ENCODE results near the gene RALGPS1. TPM values are rescaled to one million over a fixed set of nuclear protein-coding genes. Genes with fewer than 3 reads are reported as not detected.

Gene RALGPS1
- polyA plus RNA-seq, 2 of the 4 experiments (the other 2 are of a cell fraction) = 5.0 to 7.9 TPM

- FAIRE-seq (no peak), DNase-seq (ENCODE audit: low read depth in 1 of 2, low spot score in 1 of 2) (no peak), ATAC-seq (no peak)
- WGBS (ENCODE audit: missing lambda C conversion rate) = 80% methylated on average over 7 of the region's 8 CpGs
- no peak overlapping the region for H3K4me3 ChIP-seq
- ChIA-PET CTCF (interaction anchor here (1.0 to 9.7 kb wide), 4 partner anchors 9 to 268 kb away, joined by 3 to 119 read pairs (median 31); partner anchors contain the start of gene SLC2A8), POLR2A (no interaction called here)
- TF ChIP-seq RAD21 (conservative IDR thresholded peaks at IDR 0.05 in 1 of 2, IDR thresholded peaks at IDR 0.05 in 1 of 2) (no peak), POLR2AphosphoS2 (conservative IDR thresholded peaks at IDR 0.05; ENCODE audit: low read length) (no peak), ATOH8 (CRISPR knock-in tag; IDR thresholded peaks at IDR 0.05; ENCODE audit: low read depth) (no peak)
- no peak overlapping the region for H3K4me2 ChIP-seq
- 0 out of 3 replicates have a peak, but pooled peaks cover 4% of the 10 kb centered on the region for H3K4me1 ChIP-seq
- no peak overlapping the region for H3K27ac ChIP-seq
- no peaks in the 10 kb centered on the region for H3K9me3 ChIP-seq
These were observed 293.8 kb downstream of the RALGPS1 start for GRCh38 chr9:127208416-127208815.

- CTCF ChIA-PET = interaction anchor here (0.8 to 9.7 kb wide), 5 partner anchors 10 to 269 kb away, joined by 3 to 119 read pairs (median 16); partner anchors contain the start of gene SLC2A8
- FAIRE-seq (no peak), DNase-seq (ENCODE audit: low read depth in 1 of 2, low spot score in 1 of 2) (no peak), ATAC-seq (no peak)
- H3K9me3 ChIP-seq = no peaks in the 10 kb centered on the region
- 100% methylated on average over 3 of the region's 7 CpGs for WGBS (ENCODE audit: missing lambda C conversion rate)
- H3K4me2 ChIP-seq = no peak overlapping the region
- TF ChIP-seq POLR2A (IDR thresholded peaks at IDR 0.05; ENCODE audit: low read length) = no peak
- no peak for TF ChIP-seq SMC3 (IDR thresholded peaks at IDR 0.05)
- TF ChIP-seq HOXB13 (CRISPR knock-in tag; IDR thresholded peaks at IDR 0.05; ENCODE audit: low read depth) = no peak
- TF ChIP-seq HEYL (CRISPR knock-in tag; IDR thresholded peaks at IDR 0.05) = no peak
- no peak for TF ChIP-seq PHF8 (IDR thresholded peaks at IDR 0.05; ENCODE audit: borderline replicate concordance, low read depth)
- no peak for TF ChIP-seq HDAC2 (IDR thresholded peaks at IDR 0.05)
- no peak for TF ChIP-seq MYC (IDR thresholded peaks at IDR 0.05; ENCODE audit: borderline replicate concordance, low read length)
- no peak for TF ChIP-seq FOSL2 (IDR thresholded peaks at IDR 0.05)
- no peak for TF ChIP-seq FOSL2 (CRISPR knock-in tag; IDR thresholded peaks at IDR 0.05)
- TF ChIP-seq ATOH8 (CRISPR knock-in tag; IDR thresholded peaks at IDR 0.05; ENCODE audit: low read depth) = no peak
- H3K27ac ChIP-seq = no peak overlapping the region
- H3K4me1 ChIP-seq = 0 out of 3 replicates have a peak, but pooled peaks cover 4% of the 10 kb centered on the region
- POLR2A ChIA-PET = interaction anchor here (1.7 kb wide), 1 partner anchor 15 kb away, joined by 3 read pairs; no protein-coding TSS in a partner anchor
- no peak overlapping the region for H3K4me3 ChIP-seq
These were observed 294.6 kb downstream of the RALGPS1 start for GRCh38 chr9:127209220-127209619.

GRCh38 chr9:127209948-127210640 is 295.5 kb downstream of the RALGPS1 start:
- Histone ChIP-seq H3K4me1 (0 out of 3 replicates have a peak, but pooled peaks cover under 1% of the 10 kb centered on the region), H3K4me3 (no peak overlapping the region), H3K4me2 (no peak overlapping the region), H3K9me3 (no peaks in the 10 kb centered on the region), H3K27ac (no peak overlapping the region)
- ATAC-seq (no peak), DNase-seq (ENCODE audit: low read depth in 1 of 2, low spot score in 1 of 2) (no peak), FAIRE-seq (no peak)
- ChIA-PET POLR2A (interaction anchor here (1.7 kb wide), 1 partner anchor 14 kb away, joined by 3 read pairs; no protein-coding TSS in a partner anchor), CTCF (interaction anchor here (0.6 to 9.7 kb wide), 10 partner anchors 10 to 316 kb away, joined by 3 to 119 read pairs (median 4); partner anchors contain the start of gene SLC2A8)
- 82% methylated on average over 18 of the region's 18 CpGs for WGBS (ENCODE audit: missing lambda C conversion rate)
- TF ChIP-seq NR3C1 (IDR thresholded peaks at IDR 0.05) (no peak), RCOR1 (IDR thresholded peaks at IDR 0.05; ENCODE audit: low read depth, low read length) (no peak), HEYL (CRISPR knock-in tag; IDR thresholded peaks at IDR 0.05) (no peak), HOXA7 (CRISPR knock-in tag; IDR thresholded peaks at IDR 0.05) (no peak), JUNB (IDR thresholded peaks at IDR 0.05) (no peak), MAZ (IDR thresholded peaks at IDR 0.05; ENCODE audit: borderline replicate concordance, low read depth, low read length) (no peak), RARB (CRISPR knock-in tag; IDR thresholded peaks at IDR 0.05) (no peak), CBX8 (IDR thresholded peaks at IDR 0.05) (no peak), FOSB (CRISPR knock-in tag; IDR thresholded peaks at IDR 0.05) (no peak), FOSL2 (IDR thresholded peaks at IDR 0.05) (no peak), FOSL2 (CRISPR knock-in tag; IDR thresholded peaks at IDR 0.05) (no peak), EHF (CRISPR knock-in tag; IDR thresholded peaks at IDR 0.05) (no peak), RFX5 (IDR thresholded peaks at IDR 0.05) (no peak), KDM1A (IDR thresholded peaks at IDR 0.05; ENCODE audit: low read depth) (no peak), HES2 (IDR thresholded peaks at IDR 0.05) (no peak), POLR2AphosphoS2 (conservative IDR thresholded peaks at IDR 0.05; ENCODE audit: low read length) (no peak), GATA3 (IDR thresholded peaks at IDR 0.05; ENCODE audit: borderline replicate concordance) (no peak), CBX2 (IDR thresholded peaks at IDR 0.05; ENCODE audit: borderline replicate concordance, low read depth) (no peak)

All from A549 (cell line).